SK-N-MC (cell line): ENCODE data around the gene CRTC3.

Source experiments
- DNase-seq: peaks from one replicate; pipeline ENCODE4 v3.0.0-alpha.2; 2011; ENCODE audit warnings: low read depth, low spot score
- H3K27ac ChIP-seq: fragments of 200-600 bp; sonication (generic); 2 replicates; pipeline ENCODE4 v1.5.1; 2016; ENCODE audit warnings: mixed run types
- H3K36me3 ChIP-seq: fragments of 200-600 bp; sonication (generic); 2 replicates; pipeline ENCODE4 v1.6.1; 2017; ENCODE audit warnings: antibody characterized with exemption, low read length, mixed read lengths; ENCODE audit not compliant: insufficient read depth
- H3K4me3 ChIP-seq: fragments of 200-600 bp; sonication (generic); 2 replicates; pipeline ENCODE4 v1.5.1; 2016
- H3K9ac ChIP-seq: fragments of 200-600 bp; sonication (generic); 2 replicates; pipeline ENCODE4 v1.8.0; 2017; ENCODE audit warnings: mixed run types, mixed read lengths; ENCODE audit not compliant: insufficient read length
- H3K9me3 ChIP-seq: fragments of 200-600 bp; sonication (generic); 2 replicates; pipeline ENCODE4 v1.6.1; 2017; ENCODE audit warnings: low read depth, mild to moderate bottlenecking, antibody characterized with exemption, low read length, moderate library complexity, mixed read lengths
- EZH2 ChIP-seq: fragments of 200-600 bp; sonication (generic); IDR thresholded peaks from one replicate; pipeline ENCODE4 v1.6.1; 2017; ENCODE audit warnings: antibody characterized with exemption
- FOXP2 ChIP-seq: optimal IDR thresholded peaks from 2 replicates; pipeline ENCODE3; 2011; ENCODE audit warnings: mild to moderate bottlenecking, moderate library complexity; ENCODE audit not compliant: insufficient read depth; ENCODE audit errors: extremely low read length, control extremely low read depth
- POLR2AphosphoS5 ChIP-seq: IDR thresholded peaks from 2 replicates; pipeline ENCODE4 v1.6.1; 2012; ENCODE audit warnings: mild to moderate bottlenecking, low read depth, low read length, borderline replicate concordance

The CRTC3 gene

GRCh38 chr15:90607361-90607760, 77.6 kb downstream of the CRTC3 start:
- Histone ChIP-seq H3K27ac (no peak overlapping the region), H3K9me3 (no peaks in the 10 kb centered on the region), H3K9ac (no peak overlapping the region), H3K4me3 (no peak overlapping the region), H3K36me3 (0 out of 2 replicates have a peak, but pooled peaks cover 2% of the 10 kb centered on the region)
- no peak for DNase-seq
- TF ChIP-seq POLR2AphosphoS5 = no peak
- TF ChIP-seq FOXP2 = no peak
- no peak for TF ChIP-seq EZH2

GRCh38 chr15:90609242-90610180, 79.8 kb downstream of the CRTC3 start:
- no peak for TF ChIP-seq EZH2
- TF ChIP-seq FOXP2 = no peak
- TF ChIP-seq POLR2AphosphoS5 = no peak
- no peak overlapping the region for H3K27ac ChIP-seq
- H3K36me3 ChIP-seq = peaks cover 3% of the 10 kb centered on the region; the same call in 1 of the 2 replicates
- H3K9me3 ChIP-seq = no peaks in the 10 kb centered on the region
- H3K4me3 ChIP-seq = no peak overlapping the region
- DNase-seq = no peak
- H3K9ac ChIP-seq = no peak overlapping the region

DNA sequence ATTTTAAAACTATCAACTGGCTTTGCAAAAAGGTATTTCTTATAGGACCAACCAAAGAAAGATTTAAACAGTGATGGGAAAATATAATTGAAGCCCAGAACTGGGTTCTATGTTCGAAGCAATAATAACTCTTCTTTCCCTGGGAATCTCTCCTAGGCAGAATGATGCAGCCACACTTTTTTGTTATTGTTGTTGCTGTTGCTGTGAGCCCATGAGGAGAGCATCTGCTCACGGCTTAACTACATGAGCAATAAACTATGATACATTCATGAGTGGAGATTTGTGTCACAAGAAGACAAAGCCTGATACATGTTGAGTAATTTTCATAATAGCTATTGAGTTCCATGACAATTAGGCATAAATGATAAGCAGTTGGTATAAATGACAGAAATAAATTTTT, 80.5 kb downstream of the CRTC3 start:
- Histone ChIP-seq H3K4me3 (no peak overlapping the region), H3K36me3 (peaks cover 4% of the 10 kb centered on the region; the same call in 1 of the 2 replicates), H3K27ac (no peak overlapping the region), H3K9me3 (no peaks in the 10 kb centered on the region), H3K9ac (no peak overlapping the region)
- TF ChIP-seq FOXP2 = no peak
- no peak for TF ChIP-seq POLR2AphosphoS5
- no peak for TF ChIP-seq EZH2
- no peak for DNase-seq

GRCh38 chr15:90611157-90611556, 81.4 kb downstream of the CRTC3 start:
- Histone ChIP-seq H3K4me3 (no peak overlapping the region), H3K36me3 (peaks cover 4% of the 10 kb centered on the region; the same call in 1 of the 2 replicates), H3K27ac (no peak overlapping the region), H3K9ac (no peak overlapping the region), H3K9me3 (no peaks in the 10 kb centered on the region)
- no peak for DNase-seq
- TF ChIP-seq EZH2 (no peak), FOXP2 (no peak), POLR2AphosphoS5 (no peak)

DNA sequence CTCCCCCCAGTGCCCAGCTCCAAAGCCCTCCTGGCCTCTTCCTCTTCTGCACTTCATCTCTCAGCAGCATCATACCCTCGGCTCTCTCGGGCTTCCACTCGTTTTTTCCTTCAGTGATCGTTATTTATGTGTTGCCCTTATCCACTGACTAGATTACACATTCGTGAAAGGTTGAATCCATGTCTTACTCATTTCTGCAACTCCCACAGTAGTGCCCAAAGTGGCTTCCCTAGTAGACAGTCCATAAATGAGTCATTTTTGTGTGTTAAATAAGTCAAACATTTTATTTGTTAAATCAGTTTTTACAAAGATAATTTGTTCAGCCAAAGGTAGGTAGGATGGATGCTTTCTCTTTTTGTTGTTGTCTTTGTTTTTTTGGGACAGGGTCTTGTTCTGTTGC, 87.4 kb downstream of the CRTC3 start:
- DNase-seq = no peak
- H3K36me3 ChIP-seq = peaks cover 9% of the 10 kb centered on the region; the same call in 1 of the 2 replicates

DNA sequence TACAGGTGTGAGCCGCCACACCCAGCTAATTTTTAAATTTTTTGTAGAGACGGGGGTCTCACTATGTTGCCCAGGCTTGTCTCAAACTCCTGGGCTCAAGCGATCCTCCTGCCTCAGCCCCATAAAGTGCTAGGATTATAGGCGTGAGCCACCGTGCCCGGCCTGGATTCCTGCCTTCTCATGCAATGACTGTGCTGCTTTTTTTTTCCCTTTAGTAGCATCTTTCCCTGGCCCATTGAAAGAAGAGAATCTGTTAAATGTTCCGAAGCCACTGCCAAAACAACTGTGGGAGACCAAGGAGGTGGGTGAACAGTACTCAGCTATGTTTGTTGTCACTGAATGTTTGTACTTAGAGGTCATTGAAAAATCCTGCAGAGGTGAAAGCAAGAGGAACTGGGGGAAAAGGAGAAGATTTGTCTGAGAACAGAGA, 88.0 kb downstream of the CRTC3 start:
- no peak for DNase-seq
- no peak overlapping the region for H3K27ac ChIP-seq
- H3K36me3 ChIP-seq = peaks cover 9% of the 10 kb centered on the region; the same call in 1 of the 2 replicates
- H3K9ac ChIP-seq = no peak overlapping the region
- no peak for TF ChIP-seq FOXP2
- no peak for TF ChIP-seq EZH2
- TF ChIP-seq POLR2AphosphoS5 = no peak
- H3K9me3 ChIP-seq = no peaks in the 10 kb centered on the region
- H3K4me3 ChIP-seq = no peak overlapping the region

More for the DNA sequence above, 87.4 kb downstream of the CRTC3 start:
- Histone ChIP-seq H3K4me3 (no peak overlapping the region), H3K9me3 (no peaks in the 10 kb centered on the region), H3K27ac (no peak overlapping the region), H3K9ac (no peak overlapping the region)
- TF ChIP-seq EZH2 = no peak
- no peak for TF ChIP-seq FOXP2
- no peak for TF ChIP-seq POLR2AphosphoS5

DNA sequence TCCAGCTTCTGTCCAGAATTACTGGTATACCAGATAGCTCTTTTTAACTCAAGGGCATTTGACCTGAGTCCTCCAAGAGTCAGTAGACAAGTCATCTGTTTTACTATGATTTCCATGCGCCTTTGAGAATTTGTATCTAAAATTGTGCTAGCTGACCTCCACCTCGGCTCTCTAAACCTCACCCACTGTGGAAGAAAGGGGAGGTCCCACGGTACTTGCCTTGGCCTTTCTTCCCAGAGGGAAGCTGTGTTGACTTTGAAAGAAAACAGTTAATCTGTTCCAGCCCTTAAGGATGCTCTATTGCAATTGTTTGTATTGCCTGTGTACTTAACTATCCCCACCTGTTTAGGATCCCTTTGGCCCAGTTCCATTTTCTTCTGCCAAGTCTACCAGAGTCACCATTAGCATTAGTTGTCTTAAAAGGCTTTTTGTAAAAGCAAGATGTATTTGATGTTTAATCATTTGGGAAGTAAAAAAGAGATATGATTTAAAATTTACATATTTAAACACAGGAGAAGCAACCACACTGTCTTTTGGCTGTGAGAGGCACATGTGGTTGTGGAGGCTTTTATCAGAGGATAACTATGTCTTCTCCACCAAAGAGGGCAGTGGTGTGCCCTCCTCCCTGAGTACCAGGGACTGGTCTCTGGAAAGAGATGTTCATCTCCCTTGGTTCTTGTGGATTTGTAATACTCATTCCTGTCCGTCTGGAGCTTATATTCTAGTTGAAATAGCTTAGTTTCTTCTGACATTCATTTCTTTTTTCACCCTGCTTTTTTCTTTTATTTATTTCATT, 88.8 kb downstream of the CRTC3 start:
- Histone ChIP-seq H3K27ac (no peak overlapping the region), H3K36me3 (peaks cover 9% of the 10 kb centered on the region; the same call in 1 of the 2 replicates), H3K9ac (no peak overlapping the region), H3K4me3 (no peak overlapping the region), H3K9me3 (no peaks in the 10 kb centered on the region)
- no peak for DNase-seq
- TF ChIP-seq FOXP2 (no peak), EZH2 (no peak), POLR2AphosphoS5 (no peak)

GRCh38 chr15:90619468-90619867, 89.7 kb downstream of the CRTC3 start:
- TF ChIP-seq FOXP2 = no peak
- no peak for TF ChIP-seq POLR2AphosphoS5
- no peak for TF ChIP-seq EZH2
- Histone ChIP-seq H3K36me3 (peaks cover 7% of the 10 kb centered on the region; the same call in 1 of the 2 replicates), H3K9me3 (no peaks in the 10 kb centered on the region), H3K4me3 (no peak overlapping the region), H3K9ac (no peak overlapping the region), H3K27ac (no peak overlapping the region)
- DNase-seq = no peak
